GM12878 (cell line): Measurements from ENCODE around the gene CCR3. TPM values are rescaled to one million over a fixed set of nuclear protein-coding genes. Genes with fewer than 3 reads are reported as not detected.

Source experiments
- ATAC-seq: fragments of 200-7000 bp; cut with Tn5 transposase; 3 replicates; pipeline ENCODE4 v1.9.1; 2020; ENCODE audit warnings: mild to moderate bottlenecking, moderate library complexity
- BruUV-seq: library from RNA; stranded (reverse); fragments of 400-500 nt; replicated peaks from 2 replicates; lab custom pipeline; 2021; lab: Mats Ljungman, UMichigan
- CTCF ChIA-PET: fragments of 300-600 bp; sonication (Branson Sonifier 250); formaldehyde crosslinking; extraction: SDS; loops from one replicate; lab custom pipeline; 2021; ENCODE audit warnings: inconsistent platforms; lab: Yijun Ruan, JAX
- POLR2A ChIA-PET: fragments of 350-600 bp; formaldehyde crosslinking; extraction: SDS; loops from one replicate; lab custom pipeline; 2021; ENCODE audit warnings: inconsistent platforms; lab: Charles Lee
- RAD21 ChIA-PET: fragments of 300-600 bp; sonication (Branson Sonifier 250); formaldehyde crosslinking; loops from one replicate; lab custom pipeline; 2023; ENCODE audit warnings: antibody characterized with exemption; ENCODE audit not compliant: unreplicated experiment; lab: Charles Lee
- SMC1A ChIA-PET: fragments of 300-600 bp; sonication (Branson Sonifier 250); formaldehyde crosslinking; loops from one replicate; lab custom pipeline; 2023; ENCODE audit not compliant: unreplicated experiment, uncharacterized antibody; lab: Charles Lee
- DNase-seq: peaks from one replicate; pipeline ENCODE4 v3.0.0-alpha.2; 2011; ENCODE audit warnings: low read depth, low spot score
- FAIRE-seq: peaks from 3 replicates; lab custom pipeline; 2011; peaks lifted over from hg19 to GRCh38; lab: Jason Lieb, UNC
- H2AFZ ChIP-seq: 2 replicates; pipeline ENCODE4 v1.6.0; 2011; ENCODE audit warnings: low read depth, low read length, control low read depth; ENCODE audit not compliant: control insufficient read depth
- H3K27ac ChIP-seq: 2 replicates; pipeline ENCODE4 v1.5.1; 2011; ENCODE audit warnings: control low read depth; ENCODE audit not compliant: control insufficient read depth, insufficient read depth
- H3K27me3 ChIP-seq, 2 experiments: replicated peaks in 1 of 2; 2 replicates each; pipeline versions ENCODE4 v1.6.0 to v1.6.1; 2011; ENCODE audit warnings: low read length in 1 of 2; ENCODE audit not compliant: control insufficient read depth in 2 of 2, insufficient read depth in 2 of 2
- H3K36me3 ChIP-seq, 2 experiments: 2 replicates each; pipeline ENCODE4 v1.5.1; 2011; ENCODE audit warnings: low read length in 1 of 2; ENCODE audit not compliant: control insufficient read depth in 2 of 2, insufficient read depth in 2 of 2
- H3K4me1 ChIP-seq: 2 replicates; pipeline ENCODE4 v1.6.1; 2011; ENCODE audit warnings: mild to moderate bottlenecking, low read length, moderate library complexity, mixed read lengths; ENCODE audit not compliant: control insufficient read depth, insufficient read depth
- H3K4me2 ChIP-seq: 2 replicates; pipeline ENCODE4 v1.6.0; 2011; ENCODE audit warnings: control low read depth; ENCODE audit not compliant: control insufficient read depth, insufficient read depth
- H3K4me3 ChIP-seq: fragments of 200-600 bp; sonication (generic); 2 replicates; pipeline ENCODE4 v1.5.1; 2016
- H3K79me2 ChIP-seq: 2 replicates; pipeline ENCODE4 v1.6.0; 2011; ENCODE audit warnings: low read length; ENCODE audit not compliant: control insufficient read depth, insufficient read depth
- H3K9ac ChIP-seq: 2 replicates; pipeline ENCODE4 v1.8.0; 2011; ENCODE audit warnings: low read length, control low read depth, mixed read lengths; ENCODE audit not compliant: control insufficient read depth, insufficient read depth
- H3K9me3 ChIP-seq: replicated peaks from 3 replicates; pipeline ENCODE4 v1.5.1; 2011; ENCODE audit warnings: mild to moderate bottlenecking, low read length; ENCODE audit not compliant: control insufficient read depth, insufficient read depth
- H4K20me1 ChIP-seq: 2 replicates; pipeline ENCODE4 v1.6.0; 2011; ENCODE audit not compliant: control insufficient read depth, insufficient read depth
- ATF7 ChIP-seq: fragments of 450-650 bp; IDR thresholded peaks from 2 replicates; pipeline ENCODE4 v1.6.1; 2016; ENCODE audit warnings: low read depth, mild to moderate bottlenecking
- BMI1 ChIP-seq: fragments of 450-650 bp; IDR thresholded peaks from 2 replicates; pipeline ENCODE4 v1.6.1; 2016; ENCODE audit warnings: mild to moderate bottlenecking, moderate library complexity, borderline replicate concordance
- CHD1 ChIP-seq: IDR thresholded peaks from 2 replicates; pipeline ENCODE4 v1.6.1; 2012; ENCODE audit warnings: low read depth, low read length, improper control_type of control experiment
- HCFC1 ChIP-seq: fragments of 150-350 bp; IDR thresholded peaks from 2 replicates; pipeline ENCODE4 v1.6.1; 2014; ENCODE audit warnings: low read length
- IKZF1 ChIP-seq: fragments of 450-650 bp; conservative IDR thresholded peaks from 2 replicates; pipeline ENCODE4 v1.6.1; 2017; ENCODE audit warnings: antibody characterized with exemption, mild to moderate bottlenecking
- IKZF2 ChIP-seq, 2 experiments: fragments of 450-650 bp; IDR thresholded peaks; 2 replicates each; pipeline ENCODE4 v1.6.1; 2017; ENCODE audit warnings: mild to moderate bottlenecking in 2 of 2, moderate library complexity in 2 of 2
- KDM1A ChIP-seq: fragments of 200-600 bp; sonication (generic); IDR thresholded peaks from 2 replicates; pipeline ENCODE4 v1.6.1; 2016; ENCODE audit warnings: borderline replicate concordance
- MEF2A ChIP-seq: IDR thresholded peaks from 2 replicates; pipeline ENCODE4 v1.6.1; 2011; ENCODE audit warnings: low read depth, mild to moderate bottlenecking, low read length, moderate library complexity; ENCODE audit not compliant: insufficient read depth
- MTA2 ChIP-seq: fragments of 450-650 bp; IDR thresholded peaks from 2 replicates; pipeline ENCODE4 v1.6.1; 2016; ENCODE audit warnings: low read depth, mild to moderate bottlenecking, moderate library complexity
- NR2C1 ChIP-seq: fragments of 450-650 bp; IDR thresholded peaks from 2 replicates; pipeline ENCODE4 v1.6.1; 2017; ENCODE audit warnings: antibody characterized with exemption, mild to moderate bottlenecking, moderate library complexity
- NRF1 ChIP-seq: conservative IDR thresholded peaks from 2 replicates; pipeline ENCODE4 v1.6.1; 2011; ENCODE audit warnings: mild to moderate bottlenecking, low read depth, low read length, improper control_type of control experiment
- RUNX3 ChIP-seq: IDR thresholded peaks from 2 replicates; pipeline ENCODE4 v1.6.1; 2012; ENCODE audit warnings: low read length, inconsistent platforms
- STAT3 ChIP-seq: IDR thresholded peaks from 2 replicates; pipeline ENCODE4 v1.6.1; 2011; ENCODE audit warnings: low read depth, low read length, improper control_type of control experiment
- TCF12 ChIP-seq: IDR thresholded peaks from 2 replicates; pipeline ENCODE4 v1.6.1; 2011; ENCODE audit warnings: low read depth, mild to moderate bottlenecking, low read length
- WGBS: methylation state at CpG from one replicate; pipeline ENCODE4 v1.1.6; 2016; ENCODE audit warnings: low lambda C conversion rate; ENCODE audit not compliant: insufficient replicate concordance, insufficient coverage; ENCODE audit errors: missing lambda C conversion rate; 5-methylcytosine and 5-hydroxymethylcytosine counted together
- in situ Hi-C: fragments of 300-500 bp; cut with MboI; formaldehyde crosslinking; loops from 9 replicates; pipeline ENCODE4 v1.14.3; 2018; ENCODE audit warnings: mixed read lengths
- intact Hi-C: fragments of 100-400 bp; cut with micrococcal nuclease; formaldehyde crosslinking; loops from one replicate; pipeline ENCODE4 v1.14.2; 2022; ENCODE audit not compliant: unreplicated experiment
- polyA plus RNA-seq, 11 experiments: library from polyadenylated mRNA; depleted of rRNA in 4 of 11; unstranded in 6 of 11; stranded (reverse) in 5 of 11; fragments of >200 nt; fragmentation: Nextera tagmentation in 4 of 11; fragmentation: Illumina TruSeq in 1 of 11; extraction: Ambion mirVana in 4 of 11; extraction: Trizol in 1 of 11; gene quantifications; 1 replicate in 1 of 11; 2 replicates in 10 of 11; pipeline versions ENCODE4 v1.2.1 to v1.2.3, GENCODE V29; 2011 to 2016; ENCODE audit warnings: inconsistent platforms in 2 of 11, missing spikeins in 2 of 11, low read depth in 1 of 11
- total RNA-seq, 4 experiments: library from RNA; depleted of rRNA in 3 of 4; stranded (reverse); fragments of >200 nt in 3 of 4; fragmentation: Illumina TruSeq in 1 of 4; extraction: Trizol in 1 of 4; gene quantifications; 2 replicates each; pipeline versions ENCODE4 v1.2.1 to v1.2.3, GENCODE V29; 2013 to 2021
- TF ChIP-seq, protein P1 (sequence below): IDR thresholded peaks from 2 replicates; pipeline ENCODE4 v1.6.1; 2012; ENCODE audit warnings: low read length, inconsistent platforms

CCR3 gene
- total and polyA plus RNA-seq, 10 of the 15 experiments (the other 5 are each of a cell fraction or from before 2014, with no cell fraction given): 0.13 to 0.78 (median 0.41) TPM; not detected in 1

DNA sequence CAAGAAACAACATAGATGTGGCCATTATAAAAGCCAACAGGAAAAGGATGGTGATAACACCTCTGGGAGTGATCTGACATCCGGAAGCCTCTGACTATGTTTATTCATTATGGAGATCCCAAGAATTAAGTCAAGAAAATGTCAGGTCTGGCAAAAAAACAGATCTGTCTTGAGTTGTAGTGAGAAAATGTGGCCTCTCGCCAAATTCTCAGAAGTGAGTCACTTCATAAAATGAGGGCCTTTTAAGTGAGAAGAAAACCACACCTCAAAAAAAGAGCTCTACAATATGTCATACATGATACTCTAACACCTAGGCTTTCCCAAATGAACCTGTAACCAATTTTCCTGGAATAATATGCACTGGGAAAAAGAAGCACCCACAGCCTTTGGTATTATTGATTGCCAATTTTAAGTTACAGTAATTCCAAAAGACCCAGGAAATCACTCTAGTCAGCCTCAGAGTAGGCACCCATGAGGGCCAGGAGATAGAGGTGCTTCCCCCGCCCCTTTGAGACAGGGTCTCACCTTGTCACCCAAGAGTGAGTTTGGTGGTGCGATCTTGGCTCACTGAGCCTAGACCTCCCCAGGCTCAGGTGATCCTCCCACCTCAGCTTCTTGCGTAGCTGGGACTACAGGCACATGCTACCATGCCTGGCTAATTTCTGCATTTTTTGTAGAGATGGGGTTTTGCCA, 38.0 kb downstream of the CCR3 start:
- Histone ChIP-seq H3K27me3 (no peaks in the 10 kb centered on the region), H3K4me1 (peaks cover 29% of the 10 kb centered on the region), H3K27ac (no peak overlapping the region), H3K9ac (no peak overlapping the region)
- POLR2A ChIA-PET: no interaction called here
- FAIRE-seq: no peak
- no peak for DNase-seq
- SMC1A ChIA-PET: interaction anchor here (1.0 to 3.3 kb wide), 4 partner anchors 20 to 90 kb away, joined by 3 to 35 read pairs (median 4); partner anchors contain the start of gene CCR5
- CTCF ChIA-PET: interaction anchor here (0.9 to 1.9 kb wide), 4 partner anchors 35 to 146 kb away, joined by 3 to 10 read pairs (median 4); no protein-coding TSS in a partner anchor
- TF ChIP-seq MTA2: peak; percentile 31; the same call in 1 of the 2 replicates
- no peak for TF ChIP-seq NR2C1
- no peak for TF ChIP-seq STAT3
- TF ChIP-seq MEF2A: no peak
- TF ChIP-seq RUNX3: peak; percentile 68
- no peak for TF ChIP-seq TCF12
- 0 out of 4 replicates have a peak, but pooled peaks have one; percentile 28 to 39 for TF ChIP-seq IKZF2 (IDR thresholded peaks at IDR 0.05)
- TF ChIP-seq, protein P1, sequence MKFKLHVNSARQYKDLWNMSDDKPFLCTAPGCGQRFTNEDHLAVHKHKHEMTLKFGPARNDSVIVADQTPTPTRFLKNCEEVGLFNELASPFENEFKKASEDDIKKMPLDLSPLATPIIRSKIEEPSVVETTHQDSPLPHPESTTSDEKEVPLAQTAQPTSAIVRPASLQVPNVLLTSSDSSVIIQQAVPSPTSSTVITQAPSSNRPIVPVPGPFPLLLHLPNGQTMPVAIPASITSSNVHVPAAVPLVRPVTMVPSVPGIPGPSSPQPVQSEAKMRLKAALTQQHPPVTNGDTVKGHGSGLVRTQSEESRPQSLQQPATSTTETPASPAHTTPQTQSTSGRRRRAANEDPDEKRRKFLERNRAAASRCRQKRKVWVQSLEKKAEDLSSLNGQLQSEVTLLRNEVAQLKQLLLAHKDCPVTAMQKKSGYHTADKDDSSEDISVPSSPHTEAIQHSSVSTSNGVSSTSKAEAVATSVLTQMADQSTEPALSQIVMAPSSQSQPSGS: 0 out of 2 replicates have a peak, but pooled peaks have one; percentile 28
- no peak for TF ChIP-seq NRF1
- no peak for TF ChIP-seq HCFC1
- TF ChIP-seq CHD1: no peak
- no peak for TF ChIP-seq KDM1A
- no peak for TF ChIP-seq BMI1
- TF ChIP-seq IKZF1: 0 out of 2 replicates have a peak, but pooled peaks have one; percentile 33
- TF ChIP-seq ATF7: peak; percentile 44; the same call in 1 of the 2 replicates
- TF ChIP-seq, all 136 proteins: peak for 6
- no peaks in the 10 kb centered on the region for H3K79me2 ChIP-seq
- H3K36me3 ChIP-seq: no peaks in the 10 kb centered on the region
- peak; percentile 48; the same call in 2 of the 3 replicates for ATAC-seq
- intact Hi-C loops: no loop called here
- RAD21 ChIA-PET: interaction anchor here (1.0 to 1.7 kb wide), 3 partner anchors 20 to 97 kb away, joined by 3 to 7 read pairs (median 4); no protein-coding TSS in a partner anchor
- H2AFZ ChIP-seq: no peak overlapping the region
- H3K4me2 ChIP-seq: peak overlapping the region; percentile 32; the same call in 1 of the 2 replicates
- no peak overlapping the region for H3K4me3 ChIP-seq
- in situ Hi-C loops: no loop called here
- no TSS peak for BruUV-seq
- peaks cover 2% of the 10 kb centered on the region; the same call in 2 of the 3 replicates for H3K9me3 ChIP-seq
- no peaks in the 10 kb centered on the region for H4K20me1 ChIP-seq
- WGBS: 41% methylated on average over 5 of the region's 5 CpGs
